ENCODE measurements around the gene TRIM69. TPM values are rescaled to one million over a fixed set of nuclear protein-coding genes. Genes with fewer than 3 reads are reported as not detected.
"Not testable (repeated sequence)": the region's sequence is repeated elsewhere in the genome, so short reads cannot be mapped to it uniquely, and the experiment has no call there.

Gene TRIM69
- total RNA-seq, 4 donors from 2014 or later, result 13.3 to 23.6 (median 15.9) TPM

GRCh38 chr15:44727485-44728231, 8.7 kb upstream of the TRIM69 start:
- DNase-seq, result no peak
- H3K4me1 ChIP-seq, result peaks cover 6 to 19% of the 10 kb centered on the region in 2 donors
- intact Hi-C loops (cut with DNase I), result no loop called here
- no peaks in the 10 kb centered on the region for H3K9me3 ChIP-seq
- WGBS, 2 donors, result 88 to 94% methylated on average over 6 of the region's 6 CpGs
- TF ChIP-seq POLR2A (IDR thresholded peaks at IDR 0.05) (no peak), CTCF (IDR thresholded peaks at IDR 0.05) (no peak)
- H3K4me3 ChIP-seq (replicated peaks in 1 of 3), result no peak overlapping the region
- no peaks in the 10 kb centered on the region for H3K27me3 ChIP-seq
- peak overlapping the region; percentile 92 to 99 (median 93) for H3K27ac ChIP-seq
- H3K36me3 ChIP-seq, result no peaks in the 10 kb centered on the region

GRCh38 chr15:44728232-44728575, 8.1 kb upstream of the TRIM69 start:
- H3K4me1 ChIP-seq, result peaks cover 6 to 19% of the 10 kb centered on the region in 2 donors
- H3K27me3 ChIP-seq; H3K9me3 ChIP-seq; intact Hi-C loops (cut with DNase I); H3K36me3 ChIP-seq; DNase-seq: not testable (repeated sequence)
- H3K27ac ChIP-seq, result peak overlapping the region; percentile 92 to 99 (median 93)
- WGBS, 2 donors, result 54 to 56% methylated on average over 5 of the region's 5 CpGs
- peak overlapping the region in 2 of 3 donors; percentile 15 to 18 for H3K4me3 ChIP-seq (replicated peaks in 1 of 3)

- Histone ChIP-seq H3K27ac (peak overlapping the region; percentile 92 to 99 (median 93)), H3K36me3 (no peaks in the 10 kb centered on the region), H3K27me3 (no peaks in the 10 kb centered on the region), H3K4me3 (replicated peaks in 1 of 3) (peak overlapping the region; percentile 11 to 95 (median 52)), H3K4me1 (peaks cover 6 to 19% of the 10 kb centered on the region in 2 donors), H3K9me3 (no peaks in the 10 kb centered on the region)
- DNase-seq, result peak; percentile 97
- intact Hi-C loops (cut with DNase I), result no loop called here
- 0% methylated on average over 31 to 35 of the region's 36 CpGs for WGBS, 2 donors
- TF ChIP-seq POLR2A (IDR thresholded peaks at IDR 0.05) (peak; percentile 76 to 95), CTCF (IDR thresholded peaks at IDR 0.05) (no peak)
Observed at GRCh38 chr15:44728576-44729407, 7.5 kb upstream of the TRIM69 start.

- no peak for TF ChIP-seq CTCF (IDR thresholded peaks at IDR 0.05)
- TF ChIP-seq POLR2A (IDR thresholded peaks at IDR 0.05), result no peak
- Histone ChIP-seq H3K36me3 (no peaks in the 10 kb centered on the region), H3K27me3 (no peaks in the 10 kb centered on the region), H3K9me3 (no peaks in the 10 kb centered on the region), H3K4me3 (replicated peaks in 1 of 3) (peak overlapping the region; percentile 11 to 95 (median 52)), H3K4me1 (peaks cover 6 to 19% of the 10 kb centered on the region in 2 donors), H3K27ac (peak overlapping the region; percentile 92 to 99 (median 93))
- WGBS, 2 donors, result 11 to 13% methylated on average over 18 to 21 of the region's 21 CpGs
- intact Hi-C loops (cut with DNase I), result loop anchor here (10.0 kb wide), 1 partner anchor 155 kb away; no protein-coding TSS in a partner anchor
- no peak for DNase-seq
Observed at GRCh38 chr15:44729408-44730127, 6.8 kb upstream of the TRIM69 start.

- Histone ChIP-seq H3K4me3 (replicated peaks in 1 of 3) (no peak overlapping the region), H3K27me3 (no peaks in the 10 kb centered on the region), H3K9me3 (no peaks in the 10 kb centered on the region), H3K4me1 (peaks cover 0 to 6% of the 10 kb centered on the region in 2 donors), H3K36me3 (no peaks in the 10 kb centered on the region), H3K27ac (peak overlapping the region in 1 of 3 donors; percentile 45)
- no peak for TF ChIP-seq POLR2A (IDR thresholded peaks at IDR 0.05)
- TF ChIP-seq CTCF (IDR thresholded peaks at IDR 0.05), result no peak
- DNase-seq, result no peak
- 76 to 84% methylated on average over 2 of the region's 2 CpGs for WGBS, 2 donors
- intact Hi-C loops (cut with DNase I), result loop anchor here (5.0 to 10.0 kb wide), 2 partner anchors 68 to 160 kb away; no protein-coding TSS in a partner anchor
Observed at GRCh38 chr15:44734839-44735481, 1.4 kb upstream of the TRIM69 start.
